Left lobe of liver (tissue), 2 donors: ENCODE results near the gene ATG14. TPM values are rescaled to one million over a fixed set of nuclear protein-coding genes. Genes with fewer than 3 reads are reported as not detected.
"Not testable (repeated sequence)": the region's sequence is repeated elsewhere in the genome, so short reads cannot be mapped to it uniquely, and the experiment has no call there.

Experiments used
- ATAC-seq: fragments of 200-7000 bp; cut with Tn5 transposase; one replicate; pipeline ENCODE4 v1.9.1; 2020; ENCODE audit warnings: mild to moderate bottlenecking, moderate library complexity
- DNase-seq: peaks from one replicate; pipeline ENCODE4 v3.0.0-alpha.2; 2020; ENCODE audit warnings: low spot score
- total RNA-seq: library from RNA; stranded (reverse); gene quantifications from one replicate; pipeline ENCODE4 v1.2.1, GENCODE V29; 2021
- donor health status: DM: no; HTN: no; CAD: no; lungs with moderate emphysema.
- donor health status: DM: no; HTN: yes; CAD: no.

ATG14 gene
- total RNA-seq, 1 donor from 2014 or later, result 4.1 TPM

DNA sequence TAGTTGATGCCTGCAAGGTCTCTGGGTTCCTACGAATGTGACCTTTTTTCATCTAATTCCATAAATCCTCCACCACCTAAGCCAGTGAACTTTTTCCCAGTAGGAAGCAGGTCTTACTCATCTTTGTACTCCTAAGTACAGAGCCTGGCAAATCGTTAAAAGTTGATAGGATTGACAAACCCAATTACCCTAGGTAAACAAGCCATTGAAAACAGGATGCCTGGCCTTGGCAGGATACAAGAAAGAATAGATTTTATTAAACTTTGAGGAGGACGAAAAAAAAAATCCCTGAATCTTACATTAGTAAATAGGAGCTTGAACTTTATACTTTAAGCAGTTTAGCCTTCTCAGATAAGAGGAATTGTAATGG lies 23.2 kb upstream of the ATG14 start:
- ATAC-seq (peak; percentile 58), DNase-seq (no peak)

DNA sequence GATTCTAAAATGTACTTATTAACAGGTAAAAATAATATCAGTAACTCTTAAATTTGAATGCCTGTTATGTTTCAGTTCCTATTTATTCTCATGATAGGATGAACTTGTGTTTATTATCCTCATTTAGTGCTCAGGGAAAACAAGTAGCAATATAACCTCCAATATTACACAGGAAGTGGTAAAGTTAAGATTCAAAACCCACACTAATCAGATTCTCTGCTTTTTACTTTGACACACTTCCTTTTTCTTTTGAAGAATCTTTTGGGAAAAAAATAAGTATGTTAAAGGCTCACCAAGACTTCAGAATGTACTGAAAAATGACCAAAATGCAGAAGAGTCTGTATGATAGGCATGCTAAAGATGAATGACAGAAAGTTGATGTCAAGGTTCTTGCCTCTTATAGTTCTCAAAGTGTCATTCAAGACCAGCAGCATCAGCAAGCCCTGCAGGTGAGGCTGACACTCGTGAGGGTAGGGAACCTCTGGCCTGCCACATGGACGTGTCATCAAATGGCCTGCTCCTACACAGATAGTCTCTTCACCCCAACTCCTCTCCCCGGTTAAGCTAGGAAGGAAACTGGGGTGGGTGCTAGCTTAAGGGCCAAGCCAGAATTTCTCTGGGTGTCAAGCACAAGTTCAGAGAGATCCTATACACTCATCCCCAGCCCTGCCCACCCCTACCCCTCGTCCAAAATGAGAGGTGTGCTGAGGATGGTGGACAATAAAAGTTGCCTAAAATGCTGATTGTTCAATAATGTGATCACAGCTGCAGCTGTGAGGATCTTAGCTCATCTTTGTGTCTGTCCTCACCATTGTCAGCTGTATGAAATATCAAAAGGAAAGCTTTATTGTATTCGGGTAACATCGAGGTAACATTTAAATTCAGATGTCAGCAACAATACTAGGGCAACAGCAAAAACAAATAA lies 22.5 kb upstream of the ATG14 start:
- DNase-seq, result no peak
- ATAC-seq, result no peak

DNA sequence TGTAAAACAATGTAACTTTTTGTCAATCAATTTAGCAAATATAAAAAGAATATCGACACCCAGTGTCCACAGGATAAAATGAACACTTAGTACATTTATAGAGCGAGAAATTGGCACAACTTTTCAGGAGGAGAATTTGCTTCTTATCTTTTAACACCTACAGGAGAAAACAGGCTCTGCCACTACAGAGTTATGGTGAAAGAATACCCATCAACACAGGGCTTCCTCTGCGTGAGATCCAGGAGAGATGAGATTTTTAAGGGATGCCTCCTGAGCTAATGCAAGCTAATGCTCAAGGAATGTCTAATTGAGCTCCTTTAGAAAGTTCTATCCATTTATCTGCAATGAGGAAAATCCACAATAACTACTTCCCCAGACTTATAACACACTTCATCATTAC lies 21.0 kb upstream of the ATG14 start:
- DNase-seq, result no peak

DNA sequence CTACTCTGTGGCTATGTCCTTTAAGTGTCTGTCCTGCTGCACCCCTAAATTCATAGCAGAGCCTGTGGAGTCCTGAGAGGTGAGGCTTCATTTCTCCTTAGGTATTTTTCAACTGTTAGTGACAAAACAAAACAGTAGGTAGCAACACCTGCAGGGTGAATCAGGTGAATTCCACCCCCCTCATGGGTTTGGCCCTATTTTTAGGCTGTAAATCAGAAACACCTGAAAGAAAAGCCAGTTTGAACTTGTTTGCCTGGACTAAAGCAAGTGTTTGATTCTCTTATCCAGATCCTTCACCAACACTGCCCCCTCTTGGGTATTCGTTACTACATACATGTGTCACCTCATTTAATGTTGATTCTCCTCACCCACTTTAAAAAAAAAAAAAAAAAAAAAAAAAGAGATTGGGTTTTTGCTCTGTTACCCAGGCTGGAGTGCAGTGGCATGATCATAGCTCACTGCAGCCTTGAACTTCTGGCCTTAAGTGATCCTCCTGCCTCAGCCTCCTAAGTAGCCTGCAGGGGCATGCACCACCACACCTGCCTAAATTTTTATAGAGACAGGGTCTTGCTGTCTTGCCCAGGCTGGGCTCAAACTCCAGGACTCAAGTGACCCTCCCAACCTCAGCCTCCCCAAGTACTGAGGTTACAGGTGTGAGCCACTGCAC lies 18.5 kb upstream of the ATG14 start:
- DNase-seq, result no peak

More for the DNA sequence above, 21.0 kb upstream of the ATG14 start:
- no peak for ATAC-seq

DNA sequence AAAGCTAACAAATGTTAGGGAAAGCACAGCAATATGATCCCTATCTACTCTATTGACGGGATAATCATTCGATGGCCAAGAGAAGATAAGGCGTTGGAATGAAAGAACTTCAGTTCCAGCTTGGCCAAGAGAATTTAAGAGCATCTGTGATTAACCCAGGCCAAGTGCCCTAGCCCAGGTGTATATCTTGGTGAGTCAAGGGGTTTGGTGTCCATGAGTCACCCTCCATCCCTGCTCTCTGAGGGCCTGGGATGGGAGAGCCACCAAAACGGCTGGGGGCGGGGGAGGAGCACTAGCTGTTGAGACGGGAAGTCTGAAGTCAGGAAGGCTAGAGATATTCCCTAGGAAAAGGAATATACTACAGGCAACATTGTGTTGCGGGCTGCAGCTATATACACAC lies 15.8 kb upstream of the ATG14 start:
- no peak for ATAC-seq
- no peak for DNase-seq

More for the DNA sequence above, 18.5 kb upstream of the ATG14 start:
- peak; percentile 90 for ATAC-seq

DNA sequence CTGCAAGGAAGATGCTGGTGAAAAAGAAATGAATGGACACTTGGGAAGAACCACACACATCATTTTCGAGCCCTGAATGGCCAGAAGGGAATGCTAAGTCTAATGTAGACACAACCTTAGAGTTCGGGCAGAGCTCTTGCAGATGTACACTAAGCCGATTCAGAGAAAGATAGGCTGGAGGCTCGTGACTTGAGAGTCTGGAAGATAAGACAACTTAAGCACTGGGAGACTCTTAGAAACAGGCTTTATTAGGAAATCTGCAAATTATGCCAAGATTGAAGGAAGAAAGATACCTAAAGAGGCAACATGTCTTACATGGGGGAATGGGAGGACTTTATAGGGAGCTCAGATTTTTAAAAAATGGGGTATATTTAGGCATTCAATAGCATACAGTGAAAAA lies 15.3 kb upstream of the ATG14 start:
- DNase-seq (no peak), ATAC-seq (no peak)

DNA sequence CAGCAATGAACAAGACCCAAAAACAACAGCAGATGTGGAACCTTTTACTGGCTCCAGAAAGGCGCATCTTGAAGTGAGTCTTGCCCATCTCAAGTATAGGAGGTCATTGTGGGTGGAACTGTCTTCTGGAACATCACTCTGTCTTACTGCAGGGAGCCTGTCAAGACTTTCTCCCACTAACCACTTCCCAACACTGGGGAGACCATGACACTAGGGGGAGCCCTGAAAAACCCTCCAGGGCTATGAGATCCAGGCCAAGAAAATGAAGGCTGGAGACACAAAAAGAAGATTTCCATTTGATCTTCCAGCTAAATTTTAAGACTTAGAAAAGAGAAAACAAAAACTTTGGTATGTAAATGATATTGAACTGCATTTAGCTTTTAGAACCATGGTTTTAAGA lies 13.5 kb upstream of the ATG14 start:
- ATAC-seq (no peak), DNase-seq (no peak)

DNA sequence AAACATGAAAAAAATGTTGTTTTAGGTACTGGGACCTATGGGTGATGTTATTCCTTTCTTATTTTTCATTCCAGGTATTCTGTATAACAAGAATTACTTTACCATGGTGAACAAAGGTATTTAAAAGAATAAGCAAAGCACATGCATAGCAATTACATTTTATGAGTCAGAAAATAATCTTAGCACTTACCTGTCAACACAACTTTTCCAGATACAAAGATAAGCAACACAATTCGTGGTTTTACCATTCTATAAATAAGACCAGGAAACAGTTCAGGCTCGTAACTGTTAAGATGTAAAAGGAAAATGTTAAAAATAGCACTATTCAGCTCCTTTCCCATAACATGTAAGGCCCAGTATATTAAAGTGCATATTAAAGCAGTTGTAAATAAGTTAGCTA lies 12.3 kb upstream of the ATG14 start:
- ATAC-seq (no peak), DNase-seq (no peak)

DNA sequence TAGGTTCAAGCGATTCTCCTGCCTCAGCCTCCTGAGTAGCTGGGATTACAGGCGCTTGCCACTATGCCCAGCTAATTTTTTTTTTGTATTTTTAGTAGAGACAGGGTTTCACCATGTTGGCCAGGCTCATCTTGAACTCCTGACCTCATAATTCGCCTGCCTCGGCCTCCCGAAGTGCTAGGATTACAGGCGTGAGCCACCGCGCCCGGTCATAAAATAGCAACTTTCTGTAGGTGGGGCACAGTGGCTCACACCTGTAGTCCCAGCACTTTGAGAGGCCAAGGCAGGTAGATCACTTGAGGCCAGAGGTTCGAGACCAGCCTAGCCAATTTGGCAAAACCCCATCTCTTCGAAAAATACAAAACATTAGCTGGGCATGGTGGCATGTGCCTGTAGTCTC lies 10.7 kb upstream of the ATG14 start:
- ATAC-seq, DNase-seq: not testable (repeated sequence)

DNA sequence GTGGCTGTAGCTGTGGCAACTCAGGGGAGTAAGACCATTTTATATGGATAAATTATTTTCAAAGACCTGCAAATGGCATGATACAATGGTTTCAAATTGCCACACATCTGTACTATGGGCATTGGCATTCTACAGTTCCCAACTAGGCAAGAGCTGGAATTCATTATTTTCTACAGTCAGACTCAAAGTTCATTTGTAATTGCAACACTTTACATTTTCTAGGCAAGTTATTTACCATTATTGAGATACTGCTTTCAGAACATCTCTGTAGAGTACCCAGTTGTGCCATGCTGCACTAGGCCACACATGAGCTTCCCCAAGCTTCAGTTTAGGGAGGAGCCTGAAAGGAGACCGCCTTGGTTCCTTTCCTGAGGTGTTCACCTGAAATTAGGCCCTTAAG lies 8.0 kb upstream of the ATG14 start:
- DNase-seq (no peak), ATAC-seq (no peak)

DNA sequence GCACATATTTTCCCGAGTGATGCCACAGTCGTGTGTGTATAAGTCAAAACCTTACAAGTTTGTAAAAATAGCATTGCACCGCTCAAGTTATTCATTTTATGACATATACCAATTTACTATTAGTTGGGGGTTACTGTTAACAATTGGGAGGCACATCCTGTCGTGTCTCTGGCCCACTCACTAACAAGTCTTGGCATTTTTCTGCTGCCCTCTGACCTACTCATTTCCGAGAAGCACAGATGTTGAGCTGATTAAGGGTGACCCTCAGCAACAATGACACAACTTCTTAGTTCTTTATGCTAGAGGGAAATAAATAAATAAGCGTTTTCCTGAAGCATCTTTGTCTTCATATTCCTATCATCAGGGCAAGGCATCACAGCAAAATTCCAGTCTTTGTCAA lies 6.8 kb upstream of the ATG14 start:
- DNase-seq (no peak), ATAC-seq (no peak)

DNA sequence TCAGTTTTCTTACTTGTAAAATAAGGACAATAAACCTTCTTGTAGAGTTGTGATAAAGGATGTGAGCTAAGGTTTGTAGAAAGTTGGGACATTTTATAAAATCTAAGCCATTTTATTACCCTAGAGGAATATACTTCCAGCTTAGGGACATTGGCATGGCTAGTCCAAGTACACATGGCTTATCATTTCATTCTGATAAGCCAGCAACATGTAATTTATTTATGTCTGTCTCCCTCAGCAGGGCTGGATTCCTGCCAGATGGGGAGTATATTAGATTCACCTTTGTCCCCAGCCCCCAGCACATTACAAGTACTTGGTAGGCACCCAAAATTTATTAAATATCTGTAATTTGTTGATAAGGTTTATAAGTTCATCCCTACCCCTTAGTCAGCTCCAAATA lies 6.3 kb upstream of the ATG14 start:
- DNase-seq, result no peak

DNA sequence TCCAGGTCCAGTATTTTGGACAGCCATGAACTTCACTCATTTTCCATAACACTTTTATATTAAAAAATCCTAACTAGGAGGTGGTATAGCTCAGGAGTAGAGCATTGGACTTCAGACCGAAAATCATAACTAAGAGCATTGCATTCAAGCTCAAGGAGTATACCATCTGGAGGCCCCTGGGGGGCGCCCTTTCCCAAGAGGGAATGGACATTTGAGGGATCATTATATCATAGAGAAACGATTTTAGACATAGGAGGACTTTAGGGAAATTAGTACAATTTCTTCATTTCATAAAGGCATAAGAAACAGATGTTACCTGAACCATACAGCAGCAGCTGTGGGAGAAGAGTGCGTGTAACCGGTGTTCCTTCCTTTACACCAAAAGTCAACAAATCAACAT lies 5.2 kb upstream of the ATG14 start:
- ATAC-seq (no peak), DNase-seq (no peak)

More for the DNA sequence above, 6.3 kb upstream of the ATG14 start:
- ATAC-seq, result no peak

DNA sequence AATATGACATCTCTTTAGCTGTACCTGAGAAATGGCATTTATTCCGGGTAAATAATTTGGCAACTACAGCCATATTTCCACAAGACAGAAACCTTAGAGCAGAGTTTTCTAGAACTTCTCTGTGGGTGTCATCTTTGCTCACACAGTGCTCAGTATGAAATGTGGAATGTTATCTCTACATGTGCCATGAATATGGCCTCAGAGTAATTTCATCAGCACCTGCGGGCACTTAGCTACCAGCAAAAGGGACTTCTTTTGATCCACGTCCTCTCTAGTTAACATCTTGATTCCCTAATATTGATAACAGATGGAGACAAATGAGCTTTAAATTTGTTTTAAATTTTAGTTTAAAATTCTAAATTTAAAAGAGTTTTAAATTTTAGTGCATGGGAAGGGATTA lies 2.9 kb upstream of the ATG14 start:
- no peak for ATAC-seq
- DNase-seq, result no peak

DNA sequence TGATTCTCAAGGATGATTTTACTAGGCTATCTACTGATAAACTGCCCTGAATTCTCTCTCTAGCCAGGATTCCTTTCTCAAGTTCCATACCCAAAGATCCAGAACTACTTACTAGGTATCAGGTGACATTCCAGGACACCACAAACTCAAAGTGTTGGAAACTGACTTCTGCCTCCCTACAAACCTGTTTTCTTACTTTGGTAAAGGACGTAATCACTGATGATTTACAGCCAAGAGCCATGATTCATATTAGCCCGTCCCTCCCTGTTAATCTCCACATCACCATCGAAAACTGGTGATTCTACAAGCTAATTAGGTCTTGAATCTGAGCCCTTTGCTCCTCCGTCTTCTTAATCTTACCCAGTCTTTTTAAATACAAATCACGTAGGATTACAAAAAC lies 1.0 kb upstream of the ATG14 start:
- DNase-seq (no peak), ATAC-seq (no peak)

DNA sequence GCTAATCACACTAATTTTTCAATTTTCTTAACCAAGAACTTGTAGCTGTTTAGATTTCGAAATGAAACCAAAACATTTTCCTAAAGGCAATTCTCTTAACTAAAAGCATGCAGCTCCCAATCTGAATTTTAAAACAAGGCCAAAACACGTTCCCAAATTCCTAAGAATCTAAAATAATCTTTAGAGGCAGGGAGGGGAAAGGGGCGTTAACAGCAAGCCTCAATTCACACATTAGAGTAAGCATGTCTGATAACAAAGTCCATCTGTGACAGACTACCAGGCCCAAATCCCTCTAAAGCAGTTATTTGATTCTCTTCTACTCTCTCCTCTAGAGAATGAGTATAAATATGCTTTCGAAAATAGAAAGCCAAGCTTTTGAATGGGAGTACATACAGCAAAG lies 754 bp downstream of the ATG14 start:
- DNase-seq, result no peak
- peak; percentile 6 for ATAC-seq

DNA sequence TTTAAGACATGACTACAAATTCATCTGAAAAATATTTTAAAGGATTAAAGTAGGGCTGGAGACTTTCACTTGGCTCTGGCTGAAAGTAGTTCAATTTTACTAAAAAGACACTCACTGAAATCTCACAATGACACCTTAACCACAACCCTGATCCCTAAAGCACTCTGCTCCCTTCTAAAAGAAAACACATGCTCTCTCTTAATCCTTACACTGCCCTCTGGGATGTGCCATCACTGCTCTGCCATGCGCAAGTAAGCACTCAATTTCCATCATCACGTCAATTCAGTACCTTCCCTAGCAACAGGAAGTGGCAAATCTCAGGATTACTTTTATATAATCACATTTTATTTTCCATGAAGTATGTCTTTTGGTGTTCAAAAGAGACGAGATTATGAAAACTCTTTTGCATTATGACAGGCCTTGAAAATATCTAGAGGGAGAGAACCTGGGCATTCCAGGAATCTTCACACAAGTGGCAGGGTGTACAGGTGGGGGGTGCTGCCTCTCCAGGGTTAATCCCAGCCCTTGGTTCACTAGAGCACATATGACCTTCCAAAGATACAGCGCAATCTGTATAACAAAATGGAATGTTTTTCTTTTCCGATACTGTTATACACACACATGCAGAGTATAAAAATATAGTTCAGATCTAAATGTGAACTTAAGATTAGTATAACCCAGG lies 7.3 kb downstream of the ATG14 start:
- DNase-seq, result no peak
- no peak for ATAC-seq

DNA sequence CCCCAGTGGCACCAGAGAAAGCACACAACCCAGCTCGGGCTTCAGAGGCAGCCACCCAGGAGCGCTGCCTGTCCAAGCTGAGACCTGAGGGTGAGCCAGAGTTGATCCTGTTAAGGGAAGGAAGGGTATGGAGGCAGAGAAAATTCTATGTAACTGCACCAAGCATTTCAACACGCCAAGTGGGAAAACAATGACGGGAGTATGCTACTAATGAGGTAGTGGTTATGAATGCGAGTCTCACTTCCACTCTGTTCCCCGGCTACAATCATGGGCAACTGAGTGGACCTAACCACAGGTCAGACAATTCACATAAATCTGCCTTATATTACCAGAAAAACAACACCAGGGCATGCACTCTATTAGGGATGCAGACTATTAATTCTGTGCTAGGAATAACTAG lies 9.9 kb downstream of the ATG14 start:
- no peak for ATAC-seq
- no peak for DNase-seq

DNA sequence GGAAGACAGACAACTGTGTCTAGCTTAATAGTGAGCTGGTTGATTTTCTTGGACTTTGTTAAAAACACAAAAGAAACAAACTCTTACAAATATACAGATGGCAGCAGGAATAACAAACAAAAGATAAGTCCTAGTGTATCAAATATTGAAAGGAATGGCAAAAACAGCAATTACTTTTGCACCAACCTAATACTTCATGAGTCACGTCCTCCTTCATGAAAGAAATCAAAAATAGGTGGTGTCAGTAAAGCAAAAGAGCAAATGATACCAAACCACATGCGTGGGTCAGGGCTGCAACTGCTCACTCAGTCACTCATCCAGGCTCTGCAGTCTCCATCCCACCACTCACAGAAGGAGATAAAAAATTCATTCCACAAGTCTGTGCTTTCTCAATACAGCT lies 11.8 kb downstream of the ATG14 start:
- ATAC-seq (no peak), DNase-seq (no peak)

DNA sequence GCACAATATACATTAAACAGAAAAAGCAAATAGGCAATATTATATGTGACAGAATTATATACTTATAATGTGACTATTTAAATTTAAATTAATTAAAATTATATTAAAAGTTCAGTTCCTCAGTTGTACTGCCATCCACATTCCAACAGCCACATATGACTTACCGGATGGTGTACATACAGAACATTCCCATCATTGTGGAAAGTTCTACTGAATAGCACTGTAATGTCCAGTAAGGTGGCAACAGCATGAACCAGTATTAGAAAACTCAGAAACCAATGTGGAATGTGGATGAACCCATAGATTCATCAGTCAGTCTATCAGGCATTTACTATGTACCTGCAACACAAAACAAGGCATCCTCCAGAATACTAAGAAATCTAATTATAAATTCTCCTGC lies 12.4 kb downstream of the ATG14 start:
- DNase-seq, result no peak
- ATAC-seq, result no peak

DNA sequence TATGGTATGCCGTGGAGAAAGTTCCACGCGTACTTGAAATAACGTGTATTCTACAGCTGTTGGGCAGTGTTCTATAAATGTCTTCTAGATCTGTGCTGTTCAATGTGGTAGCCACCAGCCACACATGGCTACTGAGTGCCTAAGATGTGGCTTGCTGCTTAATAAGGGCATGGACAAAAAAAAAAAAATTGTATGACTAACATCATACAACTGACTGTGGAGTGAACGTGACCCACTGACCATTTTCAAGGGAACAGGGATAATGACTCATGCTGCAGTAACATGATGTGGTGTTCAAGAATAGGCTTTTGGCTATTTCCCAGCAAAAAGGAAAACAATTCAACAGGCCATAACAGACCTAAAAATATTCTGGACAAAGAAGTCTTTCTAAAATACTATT lies 13.0 kb downstream of the ATG14 start:
- ATAC-seq, result no peak

DNA sequence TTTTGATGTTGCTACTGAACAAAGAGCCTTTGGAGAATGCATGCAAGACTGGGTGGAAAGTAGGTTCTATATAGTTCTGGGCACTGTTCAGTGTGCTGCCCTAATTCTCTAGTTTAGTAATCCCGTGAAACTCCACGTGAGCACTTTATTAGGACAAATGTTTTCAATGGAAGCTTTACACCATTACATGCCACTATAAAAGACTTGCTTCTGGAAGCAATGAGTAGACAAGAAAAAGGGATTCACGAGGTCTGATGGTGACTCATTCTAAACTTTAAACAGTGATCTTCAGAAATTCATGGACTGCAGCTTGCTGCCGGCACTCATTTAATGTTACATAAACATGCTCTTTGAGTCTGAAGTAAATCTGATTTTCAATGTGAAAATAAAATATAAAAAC lies 22.3 kb downstream of the ATG14 start:
- ATAC-seq, result no peak
- no peak for DNase-seq

More for the DNA sequence above, 13.0 kb downstream of the ATG14 start:
- no peak for DNase-seq
